K562 (cell line): ENCODE results near the gene CD79A. TPM values are rescaled to one million over a fixed set of nuclear protein-coding genes. Genes with fewer than 3 reads are reported as not detected.
A peak's percentile ranks its signal among the peaks of the same experiment; 100 is the strongest.

Experiments
- ATAC-seq: fragments of 200-7000 bp; cut with Tn5 transposase; 3 replicates; pipeline ENCODE4 v1.9.1; 2020; ENCODE audit warnings: moderate library complexity
- BruUV-seq: library from RNA; stranded (reverse); fragments of 400-500 nt; replicated peaks from 2 replicates; lab custom pipeline; 2021; lab: Mats Ljungman, UMichigan
- CTCF ChIA-PET: fragments of 300-600 bp; formaldehyde crosslinking; extraction: SDS; loops from one replicate; lab custom pipeline; 2021; ENCODE audit warnings: low intra/inter-chr PET ratio; lab: Yijun Ruan, JAX
- POLR2A ChIA-PET: fragments of 300-600, 350-650 bp; sonication (Branson Sonifier 250); formaldehyde crosslinking; extraction: SDS; loops from one replicate; lab custom pipeline; 2021; ENCODE audit warnings: antibody characterized with exemption, inconsistent platforms; lab: Yijun Ruan, JAX
- DNase-seq, 4 experiments: peaks; one replicate each; pipeline versions ENCODE4 v3.0.0 to v3.0.0-alpha.2; 2011 to 2018; ENCODE audit warnings: low spot score in 3 of 4, mixed read lengths in 3 of 4; ENCODE audit errors: extremely low read depth in 1 of 4
- FAIRE-seq: peaks from 2 replicates; lab custom pipeline; 2011; peaks lifted over from hg19 to GRCh38; lab: Jason Lieb, UNC
- H2AFZ ChIP-seq: 2 replicates; pipeline ENCODE4 v1.6.0; 2011; ENCODE audit warnings: low read depth, low read length, control low read depth, inconsistent platforms
- H3K27ac ChIP-seq: fragments of 200-600 bp; 3 replicates; pipeline ENCODE4 v1.8.0; 2011; ENCODE audit warnings: low read depth, mild to moderate bottlenecking, control low read depth, inconsistent platforms, low read length, moderate library complexity, mixed read lengths; ENCODE audit errors: extremely low read depth
- H3K27me3 ChIP-seq, 2 experiments: fragments of 300-600 bp in 1 of 2; 2 replicates in 1 of 2; 3 replicates in 1 of 2; pipeline versions ENCODE4 v1.6.0 to v1.8.0; 2011; ENCODE audit warnings: inconsistent platforms in 2 of 2, low read length in 2 of 2, mild to moderate bottlenecking in 1 of 2, mixed read lengths in 1 of 2, moderate library complexity in 1 of 2; ENCODE audit not compliant: control insufficient read depth in 2 of 2, insufficient read depth in 2 of 2
- H3K36me3 ChIP-seq: fragments of 300-600 bp; 3 replicates; pipeline ENCODE4 v1.8.0; 2011; ENCODE audit warnings: mild to moderate bottlenecking, low read length, inconsistent platforms; ENCODE audit not compliant: control insufficient read depth, insufficient read depth
- H3K4me1 ChIP-seq, 2 experiments: fragments of 200-600 bp in 1 of 2; replicated peaks in 1 of 2; 2 replicates in 1 of 2; 3 replicates in 1 of 2; pipeline versions ENCODE4 v1.5.1 to v1.8.0; 2011; ENCODE audit warnings: inconsistent platforms in 2 of 2, low read length in 2 of 2, mild to moderate bottlenecking in 1 of 2, mixed read lengths in 1 of 2, moderate library complexity in 1 of 2; ENCODE audit not compliant: control insufficient read depth in 2 of 2, insufficient read depth in 2 of 2
- H3K4me2 ChIP-seq: 2 replicates; pipeline ENCODE4 v1.6.1; 2011; ENCODE audit warnings: low read length, control low read depth, inconsistent platforms, mixed read lengths; ENCODE audit not compliant: insufficient read depth
- H3K4me3 ChIP-seq: fragments of 200-600 bp; sonication (generic), shearing (Covaris generic); 2 replicates; pipeline ENCODE4 v1.5.1; 2016; ENCODE audit warnings: control low read depth, inconsistent platforms
- H3K79me2 ChIP-seq: fragments of 200-600 bp; 3 replicates; pipeline ENCODE4 v1.8.0; 2011; ENCODE audit warnings: low read length, inconsistent platforms; ENCODE audit not compliant: control insufficient read depth, insufficient read depth
- H3K9ac ChIP-seq, 2 experiments: 2 replicates each; pipeline versions ENCODE4 v1.6.0 to v1.6.1; 2011; ENCODE audit warnings: low read depth in 2 of 2, low read length in 2 of 2, control low read depth in 1 of 2, inconsistent platforms in 1 of 2, mild to moderate bottlenecking in 1 of 2, mixed read lengths in 1 of 2; ENCODE audit not compliant: insufficient read depth in 1 of 2
- H3K9me1 ChIP-seq: one replicate; pipeline ENCODE4 v1.6.0; 2011; ENCODE audit warnings: inconsistent platforms, mild to moderate bottlenecking, low read length, moderate library complexity; ENCODE audit not compliant: control insufficient read depth, insufficient read depth
- H3K9me3 ChIP-seq: replicated peaks from 2 replicates; pipeline ENCODE4 v1.5.1; 2011; ENCODE audit warnings: low read depth, low read length, inconsistent platforms; ENCODE audit not compliant: control insufficient read depth, insufficient read depth
- H4K20me1 ChIP-seq: replicated peaks from 2 replicates; pipeline ENCODE4 v1.6.1; 2011; ENCODE audit warnings: low read length, inconsistent platforms, mixed read lengths; ENCODE audit not compliant: control insufficient read depth, insufficient read depth
- CBX8 ChIP-seq: fragments of 200-600 bp; sonication (generic); IDR thresholded peaks from 2 replicates; pipeline ENCODE4 v1.6.1; 2012; ENCODE audit warnings: borderline replicate concordance, mixed run types, low read depth, mild to moderate bottlenecking, moderate library complexity, mixed read lengths, low read length, control low read depth, inconsistent platforms; ENCODE audit not compliant: poor library complexity, severe bottlenecking; ENCODE audit errors: extremely low read depth
- RAD21 ChIP-seq, 2 experiments: fragments of 250-450 bp in 1 of 2; fragments of 450-650 bp in 1 of 2; sonication (Bioruptor Pico) in 1 of 2; formaldehyde crosslinking in 1 of 2; IDR thresholded peaks in 1 of 2; conservative IDR thresholded peaks in 1 of 2; 2 replicates each; pipeline versions ENCODE4 v1.4.0 to v1.8.0; 2020 to 2022; ENCODE audit warnings: mild to moderate bottlenecking in 2 of 2, moderate library complexity in 1 of 2
- SIN3B ChIP-seq: fragments of 450-650 bp; IDR thresholded peaks from 2 replicates; pipeline ENCODE4 v1.6.1; 2017; ENCODE audit warnings: low read depth, mild to moderate bottlenecking, moderate library complexity
- SMC3 ChIP-seq: conservative IDR thresholded peaks from 2 replicates; pipeline ENCODE4 v1.6.1; 2011; ENCODE audit warnings: low read depth, low read length, improper control_type of control experiment; ENCODE audit not compliant: insufficient read depth
- SPI1 ChIP-seq: IDR thresholded peaks from 2 replicates; pipeline ENCODE4 v1.6.1; 2011; ENCODE audit warnings: low read depth, low read length, control low read depth, borderline replicate concordance
- SREBF1 ChIP-seq: fragments of 150-350 bp; IDR thresholded peaks from 2 replicates; pipeline ENCODE4 v1.6.1; 2014; ENCODE audit warnings: antibody characterized with exemption, low read depth, low read length, borderline replicate concordance
- TAF9B ChIP-seq: fragments of 450-650 bp; IDR thresholded peaks from 2 replicates; pipeline ENCODE4 v1.6.1; 2018; ENCODE audit warnings: mild to moderate bottlenecking; ENCODE audit not compliant: partially characterized antibody
- WGBS: fragments of 100-300 bp; shearing (Covaris generic); methylation state at CpG from one replicate; pipeline ENCODE4 v1.1.6; 2016; ENCODE audit warnings: low coverage, mixed read lengths; ENCODE audit not compliant: insufficient coverage; ENCODE audit errors: missing lambda C conversion rate; 5-methylcytosine and 5-hydroxymethylcytosine counted together
- in situ Hi-C: fragments of 300-500 bp; cut with MboI; formaldehyde crosslinking; loops from 4 replicates; pipeline ENCODE4 v1.15.0; 2018; ENCODE audit warnings: inconsistent platforms, mixed read lengths
- intact Hi-C: fragments of 100-400 bp; cut with micrococcal nuclease; formaldehyde crosslinking; loops from 2 replicates; pipeline ENCODE4 v1.14.2; 2022
- polyA plus RNA-seq, 8 experiments: library from polyadenylated mRNA; depleted of rRNA in 4 of 8; stranded (reverse) in 5 of 8; unstranded in 3 of 8; fragments of >200 nt; fragmentation: Nextera tagmentation in 2 of 8; fragmentation: Illumina TruSeq in 1 of 8; extraction: Ambion mirVana in 2 of 8; extraction: Trizol in 1 of 8; gene quantifications; 2 replicates each; pipeline versions ENCODE4 v1.2.1 to v1.2.3, GENCODE V29; 2011 to 2014; ENCODE audit warnings: inconsistent platforms in 1 of 8, missing spikeins in 1 of 8
- total RNA-seq, 7 experiments: library from RNA; depleted of rRNA in 6 of 7; stranded (reverse); fragments of >200 nt in 6 of 7; fragmentation: Illumina TruSeq in 2 of 7; extraction: Trizol in 2 of 7; gene quantifications; 2 replicates each; pipeline versions ENCODE4 v1.2.1 to v1.2.3, GENCODE V29; 2011 to 2021; ENCODE audit warnings: low replicate concordance in 1 of 7

CD79A gene
- total and polyA plus RNA-seq, 9 of the 15 experiments (the other 6 are each of a cell fraction or from before 2014, with no cell fraction given): 0.04 to 0.72 (median 0.17) TPM; not detected in 3

DNA sequence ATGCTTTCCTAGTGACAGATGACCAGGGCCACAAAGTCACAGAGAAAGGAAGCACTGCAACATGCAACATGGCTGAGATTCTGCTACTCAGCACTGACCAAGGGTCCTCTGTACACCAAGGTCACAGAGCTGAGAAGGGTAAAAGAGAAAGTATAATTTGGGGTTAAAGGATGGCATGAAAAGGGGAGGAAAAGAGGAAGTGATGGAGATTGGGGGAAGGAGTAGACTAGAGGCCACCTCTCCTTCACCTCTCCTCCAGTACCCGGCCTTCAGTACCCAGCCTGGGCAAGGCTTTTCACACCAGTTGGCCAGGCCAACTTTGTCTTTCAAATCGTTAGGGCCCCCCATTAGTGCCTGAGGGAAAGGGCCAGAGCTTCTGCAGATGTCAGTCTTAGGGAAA is 23.3 kb upstream of the CD79A start:
- no peaks in the 10 kb centered on the region for H3K9me1 ChIP-seq
- no peak for ATAC-seq
- H3K27ac ChIP-seq: no peak overlapping the region
- H3K9ac ChIP-seq: no peak overlapping the region
- ChIA-PET POLR2A (interaction anchor here (0.7 kb wide), 1 partner anchor 500 kb away, joined by 3 read pairs; no protein-coding TSS in a partner anchor), CTCF (no interaction called here)
- no peaks in the 10 kb centered on the region for H3K4me1 ChIP-seq
- intact Hi-C loops: no loop called here
- no peak overlapping the region for H2AFZ ChIP-seq
- 3% methylated on average over 2 of the region's 2 CpGs for WGBS
- no peaks in the 10 kb centered on the region for H3K79me2 ChIP-seq
- H4K20me1 ChIP-seq: no peaks in the 10 kb centered on the region
- H3K4me3 ChIP-seq: no peak overlapping the region
- in situ Hi-C loops: no loop called here
- H3K36me3 ChIP-seq: no peaks in the 10 kb centered on the region
- H3K4me2 ChIP-seq: no peak overlapping the region
- BruUV-seq: no TSS peak
- H3K27me3 ChIP-seq: peaks cover 14 to 22% of the 10 kb centered on the region in 2 experiments; a peak in 4 of 5 replicates
- DNase-seq: no peak
- FAIRE-seq: no peak
- TF ChIP-seq SIN3B (no peak), SPI1 (peak; percentile 93), TAF9B (no peak), SREBF1 (no peak), CBX8 (no peak)
- TF ChIP-seq, all 486 proteins: peak for 1
- H3K9me3 ChIP-seq: no peaks in the 10 kb centered on the region

DNA sequence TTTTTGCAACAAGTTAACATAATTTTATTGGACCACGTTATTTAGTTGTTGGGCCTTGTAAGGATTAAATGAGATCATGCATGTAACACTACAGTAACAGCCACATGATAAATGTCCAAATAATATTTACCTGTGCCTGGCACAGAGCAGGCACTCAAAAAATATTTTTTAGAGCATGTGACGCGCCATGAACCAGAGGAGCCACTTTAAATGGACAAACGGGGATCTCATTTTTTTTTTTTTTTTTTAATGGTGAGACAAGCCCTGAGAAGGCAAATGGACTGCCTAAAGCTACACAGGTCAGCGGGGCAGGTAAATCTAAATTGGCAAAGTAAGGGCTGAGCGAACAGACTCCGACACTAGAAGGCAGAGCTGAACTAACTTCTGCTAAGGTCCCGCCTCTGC is 17.9 kb upstream of the CD79A start:
- Histone ChIP-seq H3K79me2 (peaks cover 44% of the 10 kb centered on the region), H3K4me3 (peak overlapping the region; percentile 8; the same call in 1 of the 2 replicates), H3K27ac (peak overlapping the region; percentile 27), H2AFZ (peak overlapping the region; percentile 75), H3K4me1 (peaks cover 23 to 27% of the 10 kb centered on the region in 2 experiments), H3K9me3 (no peaks in the 10 kb centered on the region), H4K20me1 (peaks cover 24% of the 10 kb centered on the region), H3K9ac (peak overlapping the region; percentile 49 to 100), H3K27me3 (peaks cover 0 to 3% of the 10 kb centered on the region in 2 experiments; a peak in 1 of 5 replicates), H3K9me1 (peaks cover 5% of the 10 kb centered on the region), H3K36me3 (peaks cover 38% of the 10 kb centered on the region), H3K4me2 (peak overlapping the region; percentile 95)
- FAIRE-seq (no peak), DNase-seq (no peak), ATAC-seq (no peak)
- in situ Hi-C loops: no loop called here
- ChIA-PET CTCF (interaction anchor here (1.1 to 1.7 kb wide), 2 partner anchors 99 to 164 kb away, joined by 3 to 10 read pairs; partner anchors contain the start of gene RABAC1), POLR2A (interaction anchor here (0.6 to 3.1 kb wide), 17 partner anchors 7 to 176 kb away, joined by 3 to 54 read pairs (median 6); partner anchors contain the start of genes DMRTC2, LYPD4 and RABAC1)
- BruUV-seq: no TSS peak
- 6% methylated on average over 8 of the region's 8 CpGs for WGBS
- intact Hi-C loops: no loop called here
- TF ChIP-seq RAD21 (CRISPR knock-in tag; conservative IDR thresholded peaks at IDR 0.05 in 1 of 2, IDR thresholded peaks at IDR 0.05 in 1 of 2) (peak; percentile 52 to 63), SMC3 (0 out of 2 replicates have a peak, but pooled peaks have one; percentile 39)
